ENCODE data around the gene ADAMTSL1. TPM values are rescaled to one million over a fixed set of nuclear protein-coding genes. Genes with fewer than 3 reads are reported as not detected.

Gene ADAMTSL1
- total and polyA plus RNA-seq, 2 of the 8 experiments (the other 6 are each of a cell fraction or from before 2014, with no cell fraction given): 0.84 to 1.1 TPM

DNA sequence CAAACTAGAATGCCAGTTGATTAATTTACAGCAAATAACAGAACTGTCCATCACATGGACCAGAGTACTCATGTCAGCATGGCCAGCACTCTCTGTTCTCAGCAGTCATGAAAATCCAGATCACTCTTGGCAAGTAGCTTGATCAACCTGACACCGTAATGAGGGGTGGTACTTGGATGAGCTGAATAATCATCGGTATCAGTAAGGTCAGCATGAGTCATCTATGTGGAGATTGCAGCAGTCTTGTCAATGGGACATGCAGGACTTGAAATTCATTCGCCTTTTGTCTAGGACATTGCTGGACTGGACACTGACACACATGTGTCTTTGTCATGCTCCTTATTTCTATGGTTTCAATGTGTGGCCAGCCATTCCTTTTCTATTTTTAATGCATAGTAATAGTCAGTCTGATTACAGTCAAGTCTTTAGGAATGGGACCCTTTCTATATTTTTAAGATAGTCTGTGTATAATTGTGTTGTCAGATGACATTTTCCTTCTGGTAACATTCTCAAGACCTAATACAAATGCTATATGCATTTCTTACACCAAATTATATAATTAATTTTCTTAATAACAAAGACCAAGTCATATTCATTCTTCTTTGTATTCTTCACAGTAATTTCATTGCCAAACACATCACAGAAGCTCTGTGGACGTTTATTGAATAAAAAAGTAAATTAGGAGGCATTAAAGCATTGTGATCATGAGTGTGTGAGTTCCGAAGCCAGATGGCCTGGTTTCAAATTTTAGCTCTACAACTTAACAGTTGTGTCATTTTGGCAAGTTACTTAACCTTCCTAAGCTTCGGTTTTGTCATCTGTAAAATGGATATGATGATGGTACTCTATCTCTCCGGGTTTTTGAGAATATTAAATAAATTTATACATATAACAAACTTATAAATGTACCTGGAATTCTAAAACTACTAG lies 57.4 kb downstream of the ADAMTSL1 start:
- Histone ChIP-seq H2BK5ac (ENCODE audit: low read depth, low read length) (no peak overlapping the region), H3K56ac (replicated peaks; ENCODE audit: insufficient read length, low read depth, low read length) (no peak overlapping the region), H2BK20ac (ENCODE audit: low read length) (no peak overlapping the region), H3K4me3 (ENCODE audit: extremely low read depth in 1 of 4, insufficient read depth in 2 of 4, low read depth in 3 of 4, low read length in 4 of 4) (no peak overlapping the region), H2AK5ac (ENCODE audit: low read depth, low read length) (no peak overlapping the region), H4K5ac (ENCODE audit: insufficient read length, low read depth, low read length) (no peak overlapping the region), H3K36me3 (ENCODE audit: control insufficient read depth in 2 of 4, insufficient read depth in 4 of 4, low read length in 3 of 4) (peaks cover 0 to 4% (median 0%) of the 10 kb centered on the region in 4 experiments; a peak in 1 of 8 replicates), H3K4ac (replicated peaks; ENCODE audit: insufficient read length, low read depth, low read length) (no peak overlapping the region), H2BK12ac (ENCODE audit: low read depth, low read length) (no peak overlapping the region), H3K4me1 (replicated peaks in 1 of 4; ENCODE audit: control insufficient read depth in 3 of 4, insufficient read depth in 4 of 4, low read length in 3 of 4) (no peaks in the 10 kb centered on the region), H2BK15ac (ENCODE audit: low read length) (no peak overlapping the region), H3K4me2 (ENCODE audit: insufficient read depth in 1 of 2, low read depth in 2 of 2, low read length in 2 of 2) (no peak overlapping the region), H3K18ac (ENCODE audit: extremely low read depth, low read length) (no peak overlapping the region), H4K20me1 (replicated peaks in 1 of 2; ENCODE audit: control insufficient read depth in 1 of 2, insufficient read depth in 2 of 2, low read length in 2 of 2) (no peaks in the 10 kb centered on the region), H4K91ac (replicated peaks; ENCODE audit: insufficient read length, low read length) (no peak overlapping the region), H3K79me1 (ENCODE audit: low read depth, low read length) (no peaks in the 10 kb centered on the region), H3K14ac (ENCODE audit: insufficient read length) (no peak overlapping the region), H3K27ac (ENCODE audit: low read depth, low read length) (no peak overlapping the region), H4K8ac (ENCODE audit: extremely low read depth, insufficient read depth, low read length) (no peak overlapping the region), H2AFZ (ENCODE audit: low read length) (no peak overlapping the region), H3K9me3 (ENCODE audit: insufficient read depth in 2 of 2, low read depth in 1 of 2, low read length in 1 of 2) (peaks cover 21 to 28% of the 10 kb centered on the region in 2 experiments), H3K23ac (ENCODE audit: insufficient read length) (no peak overlapping the region), H3K9ac (replicated peaks in 1 of 4; ENCODE audit: extremely low read depth in 1 of 4, low read depth in 3 of 4, low read length in 3 of 4) (no peak overlapping the region), H2BK120ac (replicated peaks; ENCODE audit: low read depth, low read length) (no peak overlapping the region), H3K79me2 (ENCODE audit: control insufficient read depth in 1 of 2, insufficient read depth in 2 of 2, low read length in 2 of 2) (no peaks in the 10 kb centered on the region), H3K23me2 (ENCODE audit: low read depth, low read length) (no peaks in the 10 kb centered on the region), H3K27me3 (replicated peaks in 1 of 4; ENCODE audit: control insufficient read depth in 3 of 4, extremely low read depth in 1 of 4, insufficient read depth in 3 of 4, low read length in 3 of 4) (no peaks in the 10 kb centered on the region)
- 92% methylated on average over 7 of the region's 7 CpGs; no CpG with 5 or more reads in 1 of the 2 experiments for WGBS, 2 experiments (ENCODE audit: extremely low coverage in 1 of 2, insufficient coverage in 1 of 2, insufficient read length in 1 of 2, insufficient replicate concordance in 2 of 2, low coverage in 1 of 2, low lambda C conversion rate in 2 of 2, missing lambda C conversion rate in 1 of 2)
- DNase-seq (ENCODE audit: low read depth in 1 of 2, low spot score in 2 of 2) (no peak), FAIRE-seq (no peak)
- ChIA-PET CTCF (ENCODE audit: partially characterized antibody) (interaction anchor here (0.6 to 1.1 kb wide), 2 partner anchors 24 to 112 kb away, joined by 3 read pairs; no protein-coding TSS in a partner anchor), POLR2A (ENCODE audit: partially characterized antibody) (no interaction called here)

Data from H1 (cell line).